Bronchial smooth muscle cell (primary cell): Measurements from ENCODE around the gene COL6A3. TPM values are rescaled to one million over a fixed set of nuclear protein-coding genes. Genes with fewer than 3 reads are reported as not detected.

Experiments
- total RNA-seq: library from RNA; depleted of rRNA; stranded (reverse); fragments of >200 nt; gene quantifications from 2 replicates; pipeline ENCODE4 v1.2.1, GENCODE V29; 2014

Gene COL6A3
- 1,632 and 2,334 TPM in 2 replicates for total RNA-seq

GRCh38 chr2:237413777-237414661 is at the start of gene COL6A3:
COL6A3 (minus strand) TSS chr2:237414164; CDS start chr2:237396817, 17,347 bp downstream.

Other genes with a start within 250 kb of the COL6A3 start
- gene MLPH, start 73.1 kb upstream of the COL6A3 start, total RNA-seq = 2.8 and 5.4 TPM in 2 replicates
- gene PRLH, start 152.4 kb upstream of the COL6A3 start, total RNA-seq = not detected in 2 replicates
- 0.17 and 0.47 TPM in 2 replicates for gene RAB17, start 176.6 kb upstream of the COL6A3 start, total RNA-seq
- 33.6 and 34.3 TPM in 2 replicates for gene LRRFIP1, start 213.4 kb upstream of the COL6A3 start, total RNA-seq